H9 (cell line): ENCODE results near the gene SF1. TPM values are rescaled to one million over a fixed set of nuclear protein-coding genes. Genes with fewer than 3 reads are reported as not detected.

Experiments
- DNase-seq: peaks from one replicate; pipeline ENCODE4 v3.0.0-alpha.2; 2017
- H2AFZ ChIP-seq: one replicate; pipeline ENCODE4 v1.6.1; 2013; ENCODE audit warnings: mild to moderate bottlenecking, low read length, control low read depth, moderate library complexity
- H2AK5ac ChIP-seq: 2 replicates; pipeline ENCODE4 v1.6.1; 2013; ENCODE audit warnings: low read length, control low read depth, mixed read lengths; ENCODE audit not compliant: insufficient read length
- H2BK120ac ChIP-seq: one replicate; pipeline ENCODE4 v1.6.1; 2013; ENCODE audit warnings: low read depth, mild to moderate bottlenecking, low read length, control low read depth, inconsistent platforms; ENCODE audit not compliant: poor library complexity, severe bottlenecking
- H2BK12ac ChIP-seq: 2 replicates; pipeline ENCODE4 v1.6.1; 2013; ENCODE audit warnings: low read length, control low read depth, mixed read lengths, low read depth; ENCODE audit not compliant: insufficient read length
- H2BK15ac ChIP-seq: 2 replicates; pipeline ENCODE4 v1.6.1; 2013; ENCODE audit warnings: low read depth, low read length, control low read depth
- H2BK20ac ChIP-seq: one replicate; pipeline ENCODE4 v1.6.1; 2013; ENCODE audit warnings: low read depth, mild to moderate bottlenecking, low read length, control low read depth, inconsistent platforms; ENCODE audit not compliant: poor library complexity, severe bottlenecking
- H2BK5ac ChIP-seq: 2 replicates; pipeline ENCODE4 v1.6.1; 2013; ENCODE audit warnings: low read length, control low read depth, mixed read lengths; ENCODE audit not compliant: insufficient read length
- H3K14ac ChIP-seq: 2 replicates; pipeline ENCODE4 v1.6.1; 2013; ENCODE audit warnings: low read length, control low read depth; ENCODE audit not compliant: insufficient read depth
- H3K18ac ChIP-seq: 2 replicates; pipeline ENCODE4 v1.6.1; 2013; ENCODE audit warnings: low read depth, mild to moderate bottlenecking, mixed read lengths, low read length, control low read depth; ENCODE audit not compliant: insufficient read length
- H3K23ac ChIP-seq: 2 replicates; pipeline ENCODE4 v1.6.1; 2013; ENCODE audit warnings: low read length, control low read depth, mixed read lengths, low read depth; ENCODE audit not compliant: insufficient read length
- H3K23me2 ChIP-seq: 2 replicates; pipeline ENCODE4 v1.6.1; 2013; ENCODE audit warnings: low read depth, mild to moderate bottlenecking, mixed read lengths, low read length, control low read depth; ENCODE audit not compliant: insufficient read length, poor library complexity, severe bottlenecking
- H3K27ac ChIP-seq: 2 replicates; pipeline ENCODE4 v1.5.1; 2013; ENCODE audit warnings: low read length, control low read depth, mixed read lengths, low read depth; ENCODE audit not compliant: insufficient read length
- H3K27me3 ChIP-seq: 2 replicates; pipeline ENCODE4 v1.6.1; 2013; ENCODE audit warnings: low read length, control low read depth, inconsistent platforms; ENCODE audit not compliant: insufficient read depth
- H3K4ac ChIP-seq: 2 replicates; pipeline ENCODE4 v1.6.1; 2013; ENCODE audit warnings: low read depth, mild to moderate bottlenecking, control low read depth, inconsistent platforms, low read length, moderate library complexity
- H3K4me1 ChIP-seq: 2 replicates; pipeline ENCODE4 v1.6.1; 2013; ENCODE audit warnings: low read length, control low read depth, inconsistent platforms; ENCODE audit not compliant: insufficient read depth
- H3K4me2 ChIP-seq: 2 replicates; pipeline ENCODE4 v1.6.1; 2013; ENCODE audit warnings: low read length, control low read depth, mixed read lengths; ENCODE audit not compliant: insufficient read length, insufficient read depth
- H3K56ac ChIP-seq: 2 replicates; pipeline ENCODE4 v1.6.1; 2013; ENCODE audit warnings: low read depth, mild to moderate bottlenecking, mixed read lengths, low read length, control low read depth; ENCODE audit not compliant: insufficient read length
- H3K79me1 ChIP-seq: 2 replicates; pipeline ENCODE4 v1.6.1; 2013; ENCODE audit warnings: low read depth, mild to moderate bottlenecking, moderate library complexity, low read length, control low read depth, inconsistent platforms; ENCODE audit not compliant: insufficient read depth, poor library complexity, severe bottlenecking
- H3K79me2 ChIP-seq: 2 replicates; pipeline ENCODE4 v1.6.1; 2013; ENCODE audit warnings: low read length, control low read depth, inconsistent platforms; ENCODE audit not compliant: insufficient read depth
- H3K9ac ChIP-seq: 2 replicates; pipeline ENCODE4 v1.6.1; 2013; ENCODE audit warnings: low read length, control low read depth, mixed read lengths; ENCODE audit not compliant: insufficient read length; ENCODE audit errors: extremely low read depth
- H3K9me3 ChIP-seq: one replicate; pipeline ENCODE4 v1.6.1; 2013; ENCODE audit warnings: low read depth, low read length, inconsistent platforms; ENCODE audit not compliant: control insufficient read depth
- H3T11ph ChIP-seq: one replicate; pipeline ENCODE4 v1.6.1; 2013; ENCODE audit warnings: mild to moderate bottlenecking, low read length, control low read depth, inconsistent platforms
- H4K20me1 ChIP-seq: one replicate; pipeline ENCODE4 v1.6.1; 2013; ENCODE audit not compliant: control insufficient read depth, insufficient read length, insufficient read depth
- H4K5ac ChIP-seq: 2 replicates; pipeline ENCODE4 v1.6.1; 2013; ENCODE audit warnings: low read depth, mild to moderate bottlenecking, mixed read lengths, low read length, control low read depth; ENCODE audit not compliant: insufficient read length
- H4K8ac ChIP-seq: replicated peaks from 2 replicates; pipeline ENCODE4 v1.6.1; 2013; ENCODE audit warnings: low read length, control low read depth, mixed read lengths, low read depth; ENCODE audit not compliant: insufficient read length
- H4K91ac ChIP-seq: 2 replicates; pipeline ENCODE4 v1.6.1; 2013; ENCODE audit warnings: low read depth, mild to moderate bottlenecking, moderate library complexity, mixed read lengths, low read length, control low read depth; ENCODE audit not compliant: insufficient read length
- H3K27ac Mint-ChIP-seq, 3 experiments: 2 replicates in 2 of 3; 3 replicates in 1 of 3; pipeline ENCODE4 v1.8.0; 2020 to 2021; ENCODE audit warnings: mixed read lengths in 3 of 3, mild to moderate bottlenecking in 1 of 3, moderate library complexity in 1 of 3
- H3K27me3 Mint-ChIP-seq: 2 replicates; pipeline ENCODE4 v1.8.0; 2021; ENCODE audit warnings: low read depth, mild to moderate bottlenecking, moderate library complexity, mixed read lengths
- H3K36me3 Mint-ChIP-seq, 3 experiments: 2 replicates in 2 of 3; 3 replicates in 1 of 3; pipeline ENCODE4 v1.8.0; 2020 to 2021; ENCODE audit warnings: low read depth in 3 of 3, mixed read lengths in 3 of 3; ENCODE audit not compliant: insufficient read depth in 1 of 3
- H3K4me1 Mint-ChIP-seq, 2 experiments: 2 replicates each; pipeline ENCODE4 v1.8.0; 2020; ENCODE audit warnings: mixed read lengths in 2 of 2
- H3K4me3 Mint-ChIP-seq, 2 experiments: 2 replicates in 1 of 2; 3 replicates in 1 of 2; pipeline ENCODE4 v1.8.0; 2020 to 2021; ENCODE audit warnings: mild to moderate bottlenecking in 2 of 2, mixed read lengths in 2 of 2, moderate library complexity in 1 of 2
- H3K9me3 Mint-ChIP-seq, 2 experiments: 2 replicates in 1 of 2; 3 replicates in 1 of 2; pipeline ENCODE4 v1.8.0; 2020; ENCODE audit warnings: mild to moderate bottlenecking in 2 of 2, mixed read lengths in 2 of 2, moderate library complexity in 1 of 2
- CTCF ChIP-seq: fragments of 200-600 bp; sonication (generic); conservative IDR thresholded peaks from 3 replicates; pipeline ENCODE4 v1.8.0; 2021; ENCODE audit warnings: antibody characterized with exemption, mild to moderate bottlenecking
- WGBS: extraction: QIAGEN DNeasy Blood & Tissue Kit; methylation state at CpG from one replicate; pipeline ENCODE4 v1.1.7; 2013; ENCODE audit warnings: missing lambda C conversion rate, low lambda C conversion rate, mixed read lengths; ENCODE audit not compliant: insufficient read length; ENCODE audit errors: extremely low coverage; 5-methylcytosine and 5-hydroxymethylcytosine counted together
- total RNA-seq: library from RNA; stranded (reverse); gene quantifications from 2 replicates; pipeline ENCODE4 v1.2.1, GENCODE V29; 2021

Gene SF1
- total RNA-seq, 1 experiment from 2014 or later = 528 TPM

- Histone ChIP-seq H2BK15ac (no peak overlapping the region), H2BK5ac (no peak overlapping the region), H3K4ac (no peak overlapping the region), H3K27me3 (peaks cover 1% of the 10 kb centered on the region; the same call in 1 of the 2 replicates), H3K9me3 (no peaks in the 10 kb centered on the region), H3K18ac (peak overlapping the region; percentile 5), H4K91ac (no peak overlapping the region), H3K79me1 (no peaks in the 10 kb centered on the region), H2BK20ac (no peak overlapping the region), H3K4me1 (no peaks in the 10 kb centered on the region; the same call in 1 of the 2 replicates), H3K27ac (no peak overlapping the region), H3K23me2 (peaks cover 43% of the 10 kb centered on the region), H3K56ac (no peak overlapping the region), H2BK12ac (no peak overlapping the region), H2AK5ac (no peak overlapping the region), H3K9ac (no peak overlapping the region), H2BK120ac (no peak overlapping the region), H2AFZ (no peak overlapping the region), H3K4me2 (peak overlapping the region; percentile 68), H3K14ac (0 out of 2 replicates have a peak overlapping the region, but pooled peaks have one; percentile 14), H4K8ac (no peak overlapping the region), H4K5ac (no peak overlapping the region), H3T11ph (no peak overlapping the region), H4K20me1 (no peaks in the 10 kb centered on the region), H3K23ac (no peak overlapping the region), H3K79me2 (no peaks in the 10 kb centered on the region)
- Mint-ChIP-seq H3K4me1 (peaks cover 45 to 47% of the 10 kb centered on the region in 2 experiments), H3K36me3 (peaks cover 0 to 9% (median 3%) of the 10 kb centered on the region in 3 experiments; a peak in 3 of 7 replicates), H3K4me3 (peak overlapping the region; percentile 56 to 80), H3K27me3 (peaks cover 56% of the 10 kb centered on the region), H3K9me3 (no peaks in the 10 kb centered on the region), H3K27ac (no peak overlapping the region; a peak in 1 of 7 replicates)
- peak; percentile 66 for DNase-seq
- TF ChIP-seq CTCF = no peak
- no CpG with 5 or more reads among the region's 24 CpGs for WGBS
Observed at GRCh38 chr11:64741375-64742086, 36.8 kb downstream of the SF1 start.
